Measurements from ENCODE around the gene MLYCD.

DNA sequence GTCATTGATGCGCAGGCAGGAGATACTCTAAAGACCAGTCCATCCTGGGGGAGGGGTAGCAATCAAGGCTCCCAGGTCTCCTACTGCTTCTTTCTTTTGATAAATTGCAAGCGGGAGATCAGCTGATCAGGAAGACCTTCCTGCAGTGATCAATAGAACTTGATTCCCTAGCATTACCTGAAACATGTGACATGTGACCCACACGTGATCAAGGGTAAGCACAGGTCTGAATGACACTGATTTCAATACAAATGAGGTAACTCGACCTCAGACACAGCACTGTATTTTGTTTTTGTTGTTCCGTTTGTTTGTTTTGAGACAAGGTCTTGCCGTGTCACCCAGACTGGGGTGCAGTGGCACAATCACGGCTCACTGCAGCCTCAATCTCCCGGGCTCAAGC, 39.6 kb upstream of the MLYCD start:
- no peak for TF ChIP-seq RAD51 (IDR thresholded peaks at IDR 0.05)
- TF ChIP-seq ZNF217 (IDR thresholded peaks at IDR 0.05): no peak
- TF ChIP-seq, protein P1, sequence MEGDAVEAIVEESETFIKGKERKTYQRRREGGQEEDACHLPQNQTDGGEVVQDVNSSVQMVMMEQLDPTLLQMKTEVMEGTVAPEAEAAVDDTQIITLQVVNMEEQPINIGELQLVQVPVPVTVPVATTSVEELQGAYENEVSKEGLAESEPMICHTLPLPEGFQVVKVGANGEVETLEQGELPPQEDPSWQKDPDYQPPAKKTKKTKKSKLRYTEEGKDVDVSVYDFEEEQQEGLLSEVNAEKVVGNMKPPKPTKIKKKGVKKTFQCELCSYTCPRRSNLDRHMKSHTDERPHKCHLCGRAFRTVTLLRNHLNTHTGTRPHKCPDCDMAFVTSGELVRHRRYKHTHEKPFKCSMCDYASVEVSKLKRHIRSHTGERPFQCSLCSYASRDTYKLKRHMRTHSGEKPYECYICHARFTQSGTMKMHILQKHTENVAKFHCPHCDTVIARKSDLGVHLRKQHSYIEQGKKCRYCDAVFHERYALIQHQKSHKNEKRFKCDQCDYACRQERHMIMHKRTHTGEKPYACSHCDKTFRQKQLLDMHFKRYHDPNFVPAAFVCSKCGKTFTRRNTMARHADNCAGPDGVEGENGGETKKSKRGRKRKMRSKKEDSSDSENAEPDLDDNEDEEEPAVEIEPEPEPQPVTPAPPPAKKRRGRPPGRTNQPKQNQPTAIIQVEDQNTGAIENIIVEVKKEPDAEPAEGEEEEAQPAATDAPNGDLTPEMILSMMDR (IDR thresholded peaks at IDR 0.05 in 2 of 3, conservative IDR thresholded peaks at IDR 0.05 in 1 of 3; ENCODE audit: control insufficient read depth in 2 of 3, extremely low read depth in 1 of 3, insufficient read depth in 1 of 3, low read depth in 3 of 3, low read length in 3 of 3): no peak
- no peak for TF ChIP-seq NFYB (IDR thresholded peaks at IDR 0.05; ENCODE audit: insufficient read depth, low read depth, low read length)
- TF ChIP-seq FOS (IDR thresholded peaks at IDR 0.05; ENCODE audit: borderline replicate concordance, extremely low read depth, insufficient read length): no peak
- TF ChIP-seq, protein P2, sequence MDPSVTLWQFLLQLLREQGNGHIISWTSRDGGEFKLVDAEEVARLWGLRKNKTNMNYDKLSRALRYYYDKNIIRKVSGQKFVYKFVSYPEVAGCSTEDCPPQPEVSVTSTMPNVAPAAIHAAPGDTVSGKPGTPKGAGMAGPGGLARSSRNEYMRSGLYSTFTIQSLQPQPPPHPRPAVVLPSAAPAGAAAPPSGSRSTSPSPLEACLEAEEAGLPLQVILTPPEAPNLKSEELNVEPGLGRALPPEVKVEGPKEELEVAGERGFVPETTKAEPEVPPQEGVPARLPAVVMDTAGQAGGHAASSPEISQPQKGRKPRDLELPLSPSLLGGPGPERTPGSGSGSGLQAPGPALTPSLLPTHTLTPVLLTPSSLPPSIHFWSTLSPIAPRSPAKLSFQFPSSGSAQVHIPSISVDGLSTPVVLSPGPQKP (IDR thresholded peaks at IDR 0.05; ENCODE audit: low read depth, low read length): no peak
- no peak for TF ChIP-seq GABPA (IDR thresholded peaks at IDR 0.05; ENCODE audit: low read depth)
- TF ChIP-seq RCOR1 (conservative IDR thresholded peaks at IDR 0.05; ENCODE audit: low read depth, low read length): no peak

All from GM12878 (cell line).